Activated naive CD4-positive, alpha-beta T cell treated with Interleukin-2 at 50 U/mL for 16 hours (primary cell): ENCODE data around the gene TNFRSF4.

Source experiments
- DNase-seq: peaks from one replicate; pipeline ENCODE4 v3.0.0-alpha.2; 2020

The TNFRSF4 gene

GRCh38 chr1:1245178-1245816 is 31.3 kb upstream of the TNFRSF4 start:
- no peak for DNase-seq

GRCh38 chr1:1244192-1244811 is 30.3 kb upstream of the TNFRSF4 start:
- DNase-seq = no peak

- no peak for DNase-seq
Observed at GRCh38 chr1:1243807-1244191, 29.8 kb upstream of the TNFRSF4 start.

- no peak for DNase-seq
Observed at GRCh38 chr1:1243266-1243660, 29.3 kb upstream of the TNFRSF4 start.

GRCh38 chr1:1242461-1243265 is 28.7 kb upstream of the TNFRSF4 start:
- DNase-seq = no peak

GRCh38 chr1:1241588-1242219 is 27.8 kb upstream of the TNFRSF4 start:
- no peak for DNase-seq

GRCh38 chr1:1240822-1241587 is 27.1 kb upstream of the TNFRSF4 start:
- DNase-seq = no peak

- no peak for DNase-seq
Observed at GRCh38 chr1:1240348-1240732, 26.4 kb upstream of the TNFRSF4 start.

GRCh38 chr1:1239614-1240347 is 25.8 kb upstream of the TNFRSF4 start:
- DNase-seq = no peak

- DNase-seq = no peak
Observed at GRCh38 chr1:1239227-1239613, 25.3 kb upstream of the TNFRSF4 start.

- no peak for DNase-seq
Observed at GRCh38 chr1:1238702-1239178, 24.8 kb upstream of the TNFRSF4 start.

GRCh38 chr1:1237874-1238701 is 24.1 kb upstream of the TNFRSF4 start:
- no peak for DNase-seq

- no peak for DNase-seq
Observed at GRCh38 chr1:1236945-1237873, 23.3 kb upstream of the TNFRSF4 start.

- DNase-seq = no peak
Observed at GRCh38 chr1:1236176-1236763, 22.3 kb upstream of the TNFRSF4 start.

GRCh38 chr1:1235016-1235744 is 21.2 kb upstream of the TNFRSF4 start:
- DNase-seq = no peak

GRCh38 chr1:1234180-1234808 is 20.3 kb upstream of the TNFRSF4 start:
- no peak for DNase-seq

- no peak for DNase-seq
Observed at GRCh38 chr1:1233567-1233892, 19.6 kb upstream of the TNFRSF4 start.

- DNase-seq = no peak
Observed at GRCh38 chr1:1232796-1233566, 19.0 kb upstream of the TNFRSF4 start.
